HL-60 (cell line): ENCODE results near the gene WFS1.

ENCODE experiments used
- DNase-seq, 2 experiments: peaks; one replicate each; pipeline ENCODE4 v3.0.0-alpha.2; 2010 to 2020; ENCODE audit warnings: low read depth in 1 of 2, low spot score in 1 of 2
- H3K27ac ChIP-seq: fragments of 250-450 bp; sonication (Bioruptor Pico); replicated peaks from 2 replicates; pipeline ENCODE4 v1.5.1; 2020; ENCODE audit warnings: mild to moderate bottlenecking, moderate library complexity
- H3K27me3 ChIP-seq: fragments of 250-450 bp; sonication (Bioruptor Pico); 2 replicates; pipeline ENCODE4 v1.5.1; 2021; ENCODE audit warnings: mild to moderate bottlenecking, moderate library complexity; ENCODE audit not compliant: insufficient read depth, poor library complexity, severe bottlenecking
- H3K4me3 ChIP-seq: replicated peaks from 2 replicates; pipeline ENCODE4 v1.5.1; 2011; ENCODE audit warnings: mild to moderate bottlenecking, control low read depth, low read length; ENCODE audit not compliant: insufficient read depth
- GABPA ChIP-seq: IDR thresholded peaks from 2 replicates; pipeline ENCODE4 v1.6.1; 2012; ENCODE audit warnings: low read depth
- POLR2AphosphoS5 ChIP-seq: IDR thresholded peaks from 2 replicates; pipeline ENCODE4 v1.6.1; 2012; ENCODE audit warnings: low read depth
- SPI1 ChIP-seq: IDR thresholded peaks from 2 replicates; pipeline ENCODE4 v1.6.1; 2012; ENCODE audit warnings: low read depth, mild to moderate bottlenecking, borderline replicate concordance
- TF ChIP-seq, protein P1 (sequence below): IDR thresholded peaks from 2 replicates; pipeline ENCODE4 v1.6.1; 2012; ENCODE audit warnings: low read depth; ENCODE audit not compliant: insufficient replicate concordance
- TF ChIP-seq, protein P2 (sequence below): IDR thresholded peaks from one replicate; pipeline ENCODE4 v1.5.1; 2011; ENCODE audit warnings: low read length, control low read depth, inconsistent platforms; ENCODE audit not compliant: insufficient read depth

WFS1 gene

DNA sequence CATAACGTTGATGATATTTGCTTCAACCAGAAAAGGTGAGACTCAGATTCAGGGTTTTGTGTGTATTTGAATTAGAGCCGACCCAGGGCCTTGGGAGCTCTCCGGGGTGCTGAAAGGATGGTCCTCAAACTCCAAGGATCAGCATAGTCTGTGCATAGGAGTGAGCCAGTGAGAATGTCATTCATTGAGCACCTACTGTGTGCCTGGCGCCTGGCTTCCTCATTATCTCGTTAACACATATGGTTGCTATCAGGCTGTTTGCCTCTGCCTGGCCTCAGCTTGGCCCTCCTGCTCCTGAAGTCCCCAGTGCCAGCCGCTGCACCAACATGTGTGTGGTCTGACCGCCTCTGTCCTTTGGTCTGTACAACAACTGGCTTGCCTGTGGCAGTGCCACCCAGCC is 44.2 kb upstream of the WFS1 start:
- DNase-seq = no peak
- Histone ChIP-seq H3K4me3 (no peak overlapping the region), H3K27me3 (no peaks in the 10 kb centered on the region), H3K27ac (no peak overlapping the region)
- TF ChIP-seq, protein P1, sequence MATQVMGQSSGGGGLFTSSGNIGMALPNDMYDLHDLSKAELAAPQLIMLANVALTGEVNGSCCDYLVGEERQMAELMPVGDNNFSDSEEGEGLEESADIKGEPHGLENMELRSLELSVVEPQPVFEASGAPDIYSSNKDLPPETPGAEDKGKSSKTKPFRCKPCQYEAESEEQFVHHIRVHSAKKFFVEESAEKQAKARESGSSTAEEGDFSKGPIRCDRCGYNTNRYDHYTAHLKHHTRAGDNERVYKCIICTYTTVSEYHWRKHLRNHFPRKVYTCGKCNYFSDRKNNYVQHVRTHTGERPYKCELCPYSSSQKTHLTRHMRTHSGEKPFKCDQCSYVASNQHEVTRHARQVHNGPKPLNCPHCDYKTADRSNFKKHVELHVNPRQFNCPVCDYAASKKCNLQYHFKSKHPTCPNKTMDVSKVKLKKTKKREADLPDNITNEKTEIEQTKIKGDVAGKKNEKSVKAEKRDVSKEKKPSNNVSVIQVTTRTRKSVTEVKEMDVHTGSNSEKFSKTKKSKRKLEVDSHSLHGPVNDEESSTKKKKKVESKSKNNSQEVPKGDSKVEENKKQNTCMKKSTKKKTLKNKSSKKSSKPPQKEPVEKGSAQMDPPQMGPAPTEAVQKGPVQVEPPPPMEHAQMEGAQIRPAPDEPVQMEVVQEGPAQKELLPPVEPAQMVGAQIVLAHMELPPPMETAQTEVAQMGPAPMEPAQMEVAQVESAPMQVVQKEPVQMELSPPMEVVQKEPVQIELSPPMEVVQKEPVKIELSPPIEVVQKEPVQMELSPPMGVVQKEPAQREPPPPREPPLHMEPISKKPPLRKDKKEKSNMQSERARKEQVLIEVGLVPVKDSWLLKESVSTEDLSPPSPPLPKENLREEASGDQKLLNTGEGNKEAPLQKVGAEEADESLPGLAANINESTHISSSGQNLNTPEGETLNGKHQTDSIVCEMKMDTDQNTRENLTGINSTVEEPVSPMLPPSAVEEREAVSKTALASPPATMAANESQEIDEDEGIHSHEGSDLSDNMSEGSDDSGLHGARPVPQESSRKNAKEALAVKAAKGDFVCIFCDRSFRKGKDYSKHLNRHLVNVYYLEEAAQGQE = peak; percentile 93
- TF ChIP-seq, protein P2, sequence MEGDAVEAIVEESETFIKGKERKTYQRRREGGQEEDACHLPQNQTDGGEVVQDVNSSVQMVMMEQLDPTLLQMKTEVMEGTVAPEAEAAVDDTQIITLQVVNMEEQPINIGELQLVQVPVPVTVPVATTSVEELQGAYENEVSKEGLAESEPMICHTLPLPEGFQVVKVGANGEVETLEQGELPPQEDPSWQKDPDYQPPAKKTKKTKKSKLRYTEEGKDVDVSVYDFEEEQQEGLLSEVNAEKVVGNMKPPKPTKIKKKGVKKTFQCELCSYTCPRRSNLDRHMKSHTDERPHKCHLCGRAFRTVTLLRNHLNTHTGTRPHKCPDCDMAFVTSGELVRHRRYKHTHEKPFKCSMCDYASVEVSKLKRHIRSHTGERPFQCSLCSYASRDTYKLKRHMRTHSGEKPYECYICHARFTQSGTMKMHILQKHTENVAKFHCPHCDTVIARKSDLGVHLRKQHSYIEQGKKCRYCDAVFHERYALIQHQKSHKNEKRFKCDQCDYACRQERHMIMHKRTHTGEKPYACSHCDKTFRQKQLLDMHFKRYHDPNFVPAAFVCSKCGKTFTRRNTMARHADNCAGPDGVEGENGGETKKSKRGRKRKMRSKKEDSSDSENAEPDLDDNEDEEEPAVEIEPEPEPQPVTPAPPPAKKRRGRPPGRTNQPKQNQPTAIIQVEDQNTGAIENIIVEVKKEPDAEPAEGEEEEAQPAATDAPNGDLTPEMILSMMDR = no peak

DNA sequence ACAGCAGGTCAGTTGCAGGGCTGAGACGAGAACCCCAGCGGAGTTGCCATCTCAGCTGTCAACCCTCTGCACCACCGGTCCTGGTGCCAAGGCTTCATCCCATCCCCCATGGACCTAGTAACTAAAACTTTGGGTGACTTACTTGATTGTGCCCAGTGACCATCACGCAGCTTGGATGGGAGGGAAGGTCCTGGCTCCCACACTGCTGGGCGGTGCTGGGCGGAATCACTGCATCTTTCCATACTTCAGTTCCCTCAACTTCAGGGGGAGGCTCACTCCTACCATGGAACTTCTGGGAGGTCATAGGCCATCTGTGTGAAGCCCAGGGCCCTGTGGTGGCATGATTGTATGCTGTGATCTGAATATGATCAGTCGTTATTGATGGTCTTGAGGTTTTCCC is 43.1 kb upstream of the WFS1 start:
- Histone ChIP-seq H3K27ac (no peak overlapping the region), H3K4me3 (no peak overlapping the region), H3K27me3 (no peaks in the 10 kb centered on the region)
- TF ChIP-seq, protein P2 = no peak
- TF ChIP-seq, protein P1 = no peak
- TF ChIP-seq POLR2AphosphoS5 = no peak
- no peak for TF ChIP-seq SPI1
- no peak for TF ChIP-seq GABPA
- DNase-seq = no peak

DNA sequence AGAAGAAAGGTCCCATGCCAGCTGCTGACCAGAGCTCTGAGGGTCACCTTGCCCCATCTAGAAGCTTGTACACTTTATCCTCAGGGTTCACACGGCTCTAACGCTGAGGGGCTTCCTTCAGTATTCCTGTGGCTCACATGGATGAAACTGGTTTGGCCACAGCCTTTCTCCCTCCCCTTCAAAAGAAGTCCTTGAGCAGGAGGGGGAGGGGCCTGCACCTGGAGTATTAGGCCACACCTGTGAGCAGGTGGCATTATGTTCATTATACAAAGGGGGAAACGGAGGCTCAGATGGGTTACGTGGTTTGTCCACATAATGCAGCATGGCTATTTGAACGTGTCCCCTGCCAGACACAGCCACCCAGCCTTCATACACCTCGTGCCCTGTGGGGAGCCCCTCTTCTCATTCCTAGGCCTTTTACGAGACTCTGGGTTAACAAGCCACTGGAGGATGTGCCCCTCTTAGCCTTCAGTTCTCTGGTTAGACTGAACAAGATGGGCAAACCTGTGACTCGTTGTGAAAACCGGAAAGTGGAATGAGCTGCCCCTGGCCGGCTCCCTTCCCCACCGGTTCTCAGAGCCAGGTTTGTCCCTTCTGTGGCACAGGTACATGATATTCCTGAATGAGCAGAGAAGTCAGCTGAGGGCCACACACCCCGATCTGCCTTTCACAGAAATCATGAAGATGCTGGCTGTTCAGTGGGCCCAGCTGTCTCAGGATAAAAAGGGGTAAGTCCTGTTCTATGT is 42.1 kb upstream of the WFS1 start:
- H3K27me3 ChIP-seq = no peaks in the 10 kb centered on the region
- no peak overlapping the region for H3K4me3 ChIP-seq
- H3K27ac ChIP-seq = no peak overlapping the region
- TF ChIP-seq, protein P1 = no peak
- TF ChIP-seq, protein P2 = no peak
- TF ChIP-seq SPI1 (no peak), POLR2AphosphoS5 (no peak), GABPA (no peak)
- DNase-seq = no peak
